ENCODE data around the gene CAMK1D. TPM values are rescaled to one million over a fixed set of nuclear protein-coding genes. Genes with fewer than 3 reads are reported as not detected.

CAMK1D gene
- total RNA-seq, 4 donors from 2014 or later, result 8.8 to 17.8 (median 13.9) TPM

GRCh38 chr10:12533151-12533550, 183.8 kb downstream of the CAMK1D start:
- TF ChIP-seq CTCF (IDR thresholded peaks at IDR 0.05; ENCODE audit: low read depth), result no peak

- TF ChIP-seq CTCF (IDR thresholded peaks at IDR 0.05; ENCODE audit: low read depth), result no peak
Measured at GRCh38 chr10:12533723-12534122, 184.4 kb downstream of the CAMK1D start.

GRCh38 chr10:12534824-12535223, 185.5 kb downstream of the CAMK1D start:
- no peak for TF ChIP-seq CTCF (IDR thresholded peaks at IDR 0.05; ENCODE audit: low read depth)

GRCh38 chr10:12535656-12536055, 186.3 kb downstream of the CAMK1D start:
- TF ChIP-seq CTCF (IDR thresholded peaks at IDR 0.05; ENCODE audit: low read depth), result no peak

- TF ChIP-seq CTCF (IDR thresholded peaks at IDR 0.05; ENCODE audit: low read depth), result no peak
Measured at GRCh38 chr10:12538491-12538995, 189.2 kb downstream of the CAMK1D start.

- TF ChIP-seq CTCF (IDR thresholded peaks at IDR 0.05; ENCODE audit: low read depth), result no peak
Measured at GRCh38 chr10:12539350-12540164, 190.2 kb downstream of the CAMK1D start.

- no peak for TF ChIP-seq CTCF (IDR thresholded peaks at IDR 0.05; ENCODE audit: low read depth)
Measured at GRCh38 chr10:12540341-12540781, 191.0 kb downstream of the CAMK1D start.
